ENCODE results near the gene ACOD1.
A peak's percentile ranks its signal among the peaks of the same experiment; 100 is the strongest.
"Not testable (repeated sequence)": the region's sequence is repeated elsewhere in the genome, so short reads cannot be mapped to it uniquely, and the experiment has no call there.

ACOD1 gene

DNA sequence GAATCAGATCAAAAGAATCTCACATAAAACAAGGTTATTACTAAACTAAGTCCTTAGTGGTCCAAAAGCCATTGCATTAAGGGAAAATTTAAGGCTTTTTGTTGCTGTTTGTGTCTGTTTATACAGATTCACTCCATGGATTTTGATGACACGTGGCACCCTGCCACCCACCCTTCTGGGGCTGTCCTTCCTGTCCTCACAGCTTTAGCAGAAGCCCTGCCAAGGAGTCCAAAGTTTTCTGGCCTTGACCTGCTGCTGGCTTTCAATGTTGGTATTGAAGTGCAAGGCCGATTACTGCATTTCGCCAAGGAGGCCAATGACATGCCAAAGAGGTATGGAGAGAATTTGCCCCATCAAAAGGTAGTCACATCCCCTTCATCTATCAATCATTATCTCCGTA lies 6.9 kb downstream of the ACOD1 start:
- no peak for DNase-seq

DNA sequence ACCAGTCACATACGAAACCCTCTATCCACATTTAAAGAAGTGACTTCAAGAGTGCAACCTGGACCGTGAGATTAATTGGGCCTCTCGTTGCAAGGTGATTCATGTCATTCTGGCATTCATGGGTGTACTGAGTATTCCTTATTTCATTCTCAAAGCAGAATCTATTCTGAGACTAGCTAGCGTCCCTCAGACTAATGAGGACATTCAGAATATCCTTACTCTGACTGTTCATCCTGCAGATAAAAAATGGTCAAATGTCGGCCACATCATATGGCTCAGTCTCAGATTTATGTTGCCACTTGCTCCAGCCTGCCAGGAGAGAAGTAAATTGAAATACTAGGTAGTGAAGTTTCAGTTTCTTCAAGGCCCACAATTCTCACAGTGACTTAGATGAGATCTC lies 7.3 kb downstream of the ACOD1 start:
- DNase-seq = no peak

- DNase-seq = no peak
Measured at GRCh38 chr13:76958841-76959432, 10.6 kb downstream of the ACOD1 start.

- not testable (repeated sequence) for DNase-seq
Measured at GRCh38 chr13:76959734-76960133, 11.4 kb downstream of the ACOD1 start.

- DNase-seq = no peak
Measured at GRCh38 chr13:76965759-76966421, 17.6 kb downstream of the ACOD1 start.

DNA sequence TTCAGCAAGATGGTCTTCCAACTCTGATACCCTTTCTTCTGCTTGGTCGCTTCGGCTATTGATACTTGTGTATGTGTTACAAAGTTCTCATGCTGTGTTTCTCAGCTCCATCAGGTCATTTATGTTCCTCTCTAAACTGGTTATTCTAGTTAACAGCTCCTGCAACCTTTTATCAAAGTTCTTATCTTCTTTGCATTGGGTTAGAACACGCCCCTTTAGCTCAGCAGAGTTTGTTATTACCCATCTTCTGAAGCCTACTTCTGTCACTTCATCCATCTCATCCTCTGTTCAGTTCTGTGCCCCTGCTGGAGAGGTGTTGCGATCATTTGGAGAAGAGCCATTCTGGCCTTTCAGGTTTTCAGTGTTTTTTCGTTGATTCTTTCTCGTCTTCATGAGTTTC lies 18.7 kb downstream of the ACOD1 start:
- no peak for DNase-seq

DNA sequence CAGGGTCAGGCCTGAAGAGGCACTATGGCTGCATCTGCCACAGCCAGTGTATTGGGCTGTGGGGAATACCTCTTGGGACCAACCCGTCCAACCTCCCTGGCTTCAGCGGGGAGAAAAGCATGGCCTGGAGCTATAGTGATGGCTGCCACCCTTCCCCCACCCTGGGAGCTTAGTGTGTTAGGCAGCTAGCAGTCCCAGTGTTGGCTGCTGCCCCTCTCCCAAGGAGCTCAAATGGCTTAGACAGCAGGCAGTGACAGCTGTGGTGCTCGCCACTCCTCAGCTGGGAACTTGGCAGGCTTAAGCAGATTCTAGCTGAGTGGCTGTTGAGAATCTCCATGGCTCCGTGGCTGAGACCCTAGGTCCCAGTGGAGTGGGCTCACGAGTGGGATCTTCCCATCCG lies 19.7 kb downstream of the ACOD1 start:
- no peak for DNase-seq

- no peak for DNase-seq
Measured at GRCh38 chr13:76969488-76970365, 21.4 kb downstream of the ACOD1 start.

DNA sequence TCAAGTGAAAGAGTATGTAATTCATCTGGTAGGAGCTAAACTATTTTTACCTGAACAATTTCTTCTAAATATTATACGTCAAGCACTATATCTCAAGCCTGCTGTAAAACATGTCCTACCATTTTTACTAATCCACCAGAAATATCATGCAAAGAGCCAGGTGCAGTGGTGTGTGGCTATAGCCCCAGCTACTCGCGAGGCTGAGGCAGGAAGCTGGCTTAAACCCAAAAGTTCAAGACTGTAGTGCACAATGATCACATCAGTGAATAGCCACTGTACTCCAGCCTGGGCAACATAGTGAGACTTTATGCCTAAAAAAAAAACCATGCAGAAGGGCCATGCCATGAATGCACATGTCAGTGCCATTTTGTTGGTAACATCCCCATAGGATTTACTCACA lies 22.9 kb downstream of the ACOD1 start:
- no peak for DNase-seq

DNA sequence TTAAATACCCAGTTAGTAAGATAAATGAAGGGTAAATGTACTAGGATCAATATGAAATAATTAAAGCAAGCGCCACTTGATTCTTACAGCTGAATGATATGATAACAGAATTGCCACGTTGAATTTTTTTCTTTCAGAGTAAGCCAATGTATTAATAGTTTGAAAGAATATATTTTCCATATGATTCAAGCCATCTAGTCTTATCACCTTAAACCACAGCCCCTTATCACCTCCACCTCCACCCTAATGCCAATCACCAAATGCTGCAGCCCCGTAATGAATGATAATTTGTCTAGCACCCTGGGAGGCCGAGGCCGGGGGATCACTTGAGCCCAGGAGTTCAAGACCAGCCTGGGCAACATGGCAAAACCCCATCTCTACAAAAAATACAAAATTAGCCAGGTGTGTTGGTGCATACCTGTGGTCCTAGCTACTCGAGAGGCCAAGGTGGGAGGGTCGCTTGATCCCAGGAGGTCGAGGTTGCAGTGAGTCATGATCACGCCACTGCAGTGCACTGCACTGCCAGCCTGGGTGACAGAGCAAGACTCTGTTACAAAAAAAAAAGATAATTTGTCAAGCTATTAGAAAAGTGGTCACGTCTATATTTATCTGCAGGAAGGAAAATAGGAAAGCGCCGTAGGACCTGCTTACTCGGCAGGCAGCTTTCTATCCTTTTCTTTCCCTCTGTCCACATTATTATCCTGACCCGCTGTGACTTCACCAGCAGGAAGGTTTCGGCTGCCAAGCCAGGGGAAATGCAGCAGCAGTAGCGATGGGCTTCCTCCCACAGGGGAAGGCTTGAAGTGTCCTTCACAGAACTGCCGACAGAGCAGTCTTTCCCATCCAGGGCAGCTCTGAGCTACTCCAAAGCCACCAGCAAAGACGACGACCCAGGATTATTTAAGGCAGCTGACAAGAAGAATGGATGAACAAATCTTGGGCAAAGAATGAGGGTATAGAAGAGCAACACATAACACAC lies 23.8 kb downstream of the ACOD1 start:
- DNase-seq = no peak

GRCh38 chr13:76973920-76974617 lies 25.8 kb downstream of the ACOD1 start:
- DNase-seq = no peak

DNA sequence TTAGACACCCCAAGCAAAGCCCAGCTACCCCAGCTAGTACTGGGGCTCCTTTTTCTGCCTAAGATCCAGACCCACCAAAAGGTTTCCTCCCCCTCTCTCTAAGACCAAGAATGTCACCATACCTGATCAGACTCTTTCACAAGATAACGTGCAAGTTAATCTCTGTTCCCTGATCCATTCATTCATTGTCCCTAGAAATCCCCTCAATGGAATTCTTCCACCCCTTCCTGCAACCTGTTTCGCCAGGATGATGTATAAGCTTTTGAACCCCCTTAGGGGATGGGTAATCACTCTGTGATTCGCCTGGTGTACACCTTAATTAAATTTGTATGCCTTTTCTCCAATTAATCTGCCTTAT lies 26.3 kb downstream of the ACOD1 start:
- no peak for DNase-seq

DNA sequence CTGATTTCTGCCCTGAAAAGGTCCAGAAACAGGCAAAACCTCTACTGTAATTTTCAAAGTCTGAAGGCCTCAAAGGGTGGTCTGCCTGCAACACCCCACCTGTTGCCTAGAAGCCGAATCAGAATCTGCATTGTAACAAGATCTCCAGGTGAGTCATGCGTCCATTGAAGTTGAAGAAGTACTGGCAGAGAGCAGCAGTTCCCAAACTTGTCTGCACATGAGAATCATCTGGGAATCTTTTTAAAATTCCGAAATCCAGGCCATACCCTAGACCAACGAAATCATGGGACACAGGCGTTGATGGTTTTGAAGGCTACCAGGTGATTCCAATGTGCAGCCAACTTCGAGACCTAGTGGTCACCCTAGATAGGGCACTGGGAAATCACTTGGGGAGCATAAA lies 27.6 kb downstream of the ACOD1 start:
- DNase-seq = no peak

GRCh38 chr13:76976490-76976889 lies 28.2 kb downstream of the ACOD1 start:
- no peak for DNase-seq

DNA sequence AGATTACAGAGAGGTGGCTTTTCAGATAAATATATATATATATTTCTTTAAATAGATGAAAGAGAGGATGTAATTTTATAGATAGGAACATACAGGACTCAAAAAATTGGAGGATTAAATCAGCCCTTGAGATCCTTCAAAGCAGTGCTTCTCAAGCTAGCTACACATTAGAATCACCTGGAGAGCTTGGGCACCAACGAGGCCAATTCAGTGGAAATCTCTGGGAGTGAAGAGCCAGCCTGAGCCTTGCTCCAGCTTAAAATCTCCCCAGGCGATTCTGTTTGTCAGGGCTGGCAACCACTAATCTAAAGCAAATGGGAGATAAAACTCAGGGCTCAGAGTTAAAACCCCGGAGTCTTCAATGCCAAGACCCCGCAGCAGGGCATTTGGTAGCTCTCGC lies 28.6 kb downstream of the ACOD1 start:
- no peak for DNase-seq

GRCh38 chr13:76980075-76980718 lies 31.9 kb downstream of the ACOD1 start:
- no peak for DNase-seq

DNA sequence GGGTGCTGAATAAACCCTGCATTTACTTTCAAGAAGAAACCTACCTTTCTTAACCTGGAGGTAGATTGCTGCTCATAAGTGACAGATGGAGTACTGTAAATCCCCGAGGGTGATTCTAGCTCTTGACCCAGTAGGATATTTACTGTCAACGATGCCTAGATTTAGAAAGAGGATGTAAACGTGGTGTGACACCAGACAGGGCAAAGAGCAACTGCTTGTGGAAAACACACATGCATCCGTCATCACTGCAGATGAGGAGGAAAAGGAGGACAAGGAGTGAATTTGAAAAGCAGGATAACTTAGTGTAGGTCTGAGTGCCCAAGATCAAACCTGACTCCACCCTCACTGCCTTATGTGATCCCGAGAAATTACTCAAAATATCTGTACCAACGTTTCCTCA lies 33.8 kb downstream of the ACOD1 start:
- DNase-seq = no peak

DNA sequence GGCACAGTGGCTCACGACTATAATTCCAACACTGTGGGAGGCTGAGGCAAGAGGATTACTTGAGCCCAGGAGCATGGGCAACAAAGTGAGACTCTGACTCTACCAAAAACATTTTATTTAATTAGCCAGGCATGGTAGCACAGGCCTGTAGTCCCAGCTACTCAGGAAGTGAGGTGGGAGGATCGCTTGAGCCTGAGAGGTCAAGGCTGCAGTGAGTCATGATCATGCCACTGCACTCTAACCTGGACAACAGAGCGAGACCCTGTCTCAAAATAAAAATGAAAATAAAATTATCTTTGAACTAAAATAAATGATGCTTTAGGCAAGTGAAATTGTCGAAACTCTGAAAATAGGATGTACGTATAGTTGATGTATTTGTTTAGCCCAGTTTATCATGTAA lies 35.4 kb downstream of the ACOD1 start:
- DNase-seq = no peak

- no peak for DNase-seq
Measured at GRCh38 chr13:76991432-76991795, 43.1 kb downstream of the ACOD1 start.

DNA sequence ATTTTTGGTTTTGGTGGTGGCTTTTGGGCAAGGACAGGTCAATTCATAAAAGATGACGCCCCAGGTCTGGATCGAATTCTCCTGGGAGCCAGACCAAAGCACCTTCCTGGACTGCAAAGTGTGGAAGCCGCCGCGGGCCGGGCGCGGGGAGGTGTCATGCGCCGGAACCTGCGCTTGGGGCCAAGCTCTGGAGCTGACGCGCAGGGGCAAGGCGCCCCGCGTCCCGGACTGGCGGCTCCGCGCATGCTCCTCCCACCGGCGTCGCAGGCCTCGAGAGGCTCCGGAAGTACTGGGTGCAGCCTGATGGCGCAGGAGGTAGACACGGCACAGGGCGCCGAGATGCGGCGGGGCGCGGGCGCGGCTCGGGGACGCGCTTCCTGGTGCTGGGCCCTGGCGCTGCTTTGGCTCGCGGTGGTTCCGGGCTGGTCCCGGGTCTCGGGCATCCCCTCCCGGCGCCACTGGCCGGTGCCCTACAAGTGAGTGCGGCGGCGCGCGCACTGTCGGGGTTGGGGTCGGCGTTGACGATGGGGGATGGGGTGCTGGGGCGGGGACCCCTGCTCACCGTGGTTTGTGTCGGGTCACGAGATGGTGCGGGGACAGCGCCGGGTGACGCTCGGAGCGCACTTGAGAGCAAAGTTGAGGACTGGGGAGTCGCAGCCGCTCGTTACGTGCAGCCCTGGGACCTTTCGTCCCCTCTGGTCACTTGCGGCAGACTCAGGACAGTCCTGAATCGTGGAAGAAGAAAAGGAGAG lies 43.7 kb downstream of the ACOD1 start, which contains the start of gene CLN5:
TSS of gene CLN5 (plus strand) at position 286 of the 752 bp plus-strand sequence. CDS start at position 304, 18 bp downstream.
- peak; percentile 58 for DNase-seq

DNA sequence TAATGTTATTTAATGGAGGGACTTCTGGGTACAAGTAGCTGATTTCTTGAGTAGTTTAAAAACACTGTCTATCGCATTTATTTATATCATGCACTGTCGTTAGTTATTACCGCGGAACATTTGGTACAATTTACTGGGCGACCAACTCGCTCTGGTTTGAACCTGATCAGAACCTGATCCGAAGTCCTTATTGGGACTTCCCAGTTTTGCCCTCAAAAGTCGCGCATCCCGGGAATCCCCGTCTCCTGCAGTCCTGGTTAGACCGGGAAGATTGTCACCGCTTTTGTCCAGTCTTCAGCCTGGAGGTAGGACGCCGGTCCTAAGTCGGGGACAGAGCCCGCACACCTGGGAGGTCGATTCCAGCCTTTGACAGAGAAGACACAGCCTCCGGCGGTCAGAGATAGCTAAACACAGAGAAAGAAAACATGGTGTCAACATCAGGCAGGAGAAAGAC lies 44.3 kb downstream of the ACOD1 start:
- DNase-seq = no peak

Data from NCI-H2081 treated with DMSO at 0.1 percent for 48 hours (cell line).